Stomach (tissue), 4 donors: ENCODE data around the gene GPC5.

Experiments used
- EP300 ChIP-seq: sonication (generic); formaldehyde crosslinking; IDR thresholded peaks from one replicate; pipeline ENCODE4 v1.6.1; 2017; ENCODE audit warnings: antibody characterized with exemption
- POLR2A ChIP-seq, 4 donors: fragments of 450-650 bp; IDR thresholded peaks; one replicate each; pipeline ENCODE4 v1.6.1; 2016; ENCODE audit warnings: antibody characterized with exemption in 4 of 4, control low read depth in 2 of 4, mild to moderate bottlenecking in 1 of 4, moderate library complexity in 1 of 4
- TF ChIP-seq, protein P1 (sequence below), 7 experiments: fragments of 450-650 bp in 4 of 7; fragments of 200-600 bp in 3 of 7; sonication (generic) in 3 of 7; IDR thresholded peaks; one replicate each; pipeline ENCODE4 v1.5.1; 2016 to 2019; ENCODE audit warnings: antibody characterized with exemption in 7 of 7, control low read depth in 2 of 7, mild to moderate bottlenecking in 1 of 7

GRCh38 chr13:91361755-91362271 is 36.6 kb upstream of the GPC5 start:
- TF ChIP-seq, protein P1, sequence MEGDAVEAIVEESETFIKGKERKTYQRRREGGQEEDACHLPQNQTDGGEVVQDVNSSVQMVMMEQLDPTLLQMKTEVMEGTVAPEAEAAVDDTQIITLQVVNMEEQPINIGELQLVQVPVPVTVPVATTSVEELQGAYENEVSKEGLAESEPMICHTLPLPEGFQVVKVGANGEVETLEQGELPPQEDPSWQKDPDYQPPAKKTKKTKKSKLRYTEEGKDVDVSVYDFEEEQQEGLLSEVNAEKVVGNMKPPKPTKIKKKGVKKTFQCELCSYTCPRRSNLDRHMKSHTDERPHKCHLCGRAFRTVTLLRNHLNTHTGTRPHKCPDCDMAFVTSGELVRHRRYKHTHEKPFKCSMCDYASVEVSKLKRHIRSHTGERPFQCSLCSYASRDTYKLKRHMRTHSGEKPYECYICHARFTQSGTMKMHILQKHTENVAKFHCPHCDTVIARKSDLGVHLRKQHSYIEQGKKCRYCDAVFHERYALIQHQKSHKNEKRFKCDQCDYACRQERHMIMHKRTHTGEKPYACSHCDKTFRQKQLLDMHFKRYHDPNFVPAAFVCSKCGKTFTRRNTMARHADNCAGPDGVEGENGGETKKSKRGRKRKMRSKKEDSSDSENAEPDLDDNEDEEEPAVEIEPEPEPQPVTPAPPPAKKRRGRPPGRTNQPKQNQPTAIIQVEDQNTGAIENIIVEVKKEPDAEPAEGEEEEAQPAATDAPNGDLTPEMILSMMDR (IDR thresholded peaks at IDR 0.05), result no peak
- TF ChIP-seq EP300, result no peak
- no peak for TF ChIP-seq POLR2A (IDR thresholded peaks at IDR 0.05)
